Measurements from ENCODE around the gene EPPIN.

EPPIN gene

DNA sequence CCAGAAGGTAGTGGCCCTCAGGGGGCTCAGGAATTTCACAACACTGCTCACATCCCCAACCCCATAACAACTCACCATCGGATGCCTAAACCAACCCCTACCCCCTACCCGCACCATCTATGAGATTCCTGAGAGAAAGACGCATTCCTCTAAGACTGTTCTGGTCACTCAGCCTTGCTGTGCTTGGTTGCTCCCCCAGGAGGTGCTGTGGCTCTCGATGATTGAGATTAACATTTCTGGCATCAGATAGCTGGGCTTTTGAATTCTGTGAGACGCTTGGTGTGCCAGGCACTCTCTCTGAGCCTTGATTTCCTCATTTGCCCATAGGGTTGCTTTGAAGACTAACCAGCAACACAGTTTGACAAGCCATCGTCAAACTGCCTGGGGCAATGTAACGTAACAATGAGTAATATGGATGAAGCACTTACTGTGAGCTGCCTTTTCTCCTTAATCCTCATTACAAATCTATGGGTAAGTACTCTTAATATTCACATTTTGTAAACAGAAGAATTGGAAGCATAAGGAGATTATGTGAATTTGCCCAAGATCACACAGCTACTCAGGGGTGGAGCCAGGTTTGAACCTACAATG is 8.9 kb downstream of the EPPIN start:
- DNase-seq (ENCODE audit: low spot score) = no peak

GRCh38 chr20:45527294-45527693 is 19.9 kb downstream of the EPPIN start:
- no peak for DNase-seq (ENCODE audit: low spot score)

DNA sequence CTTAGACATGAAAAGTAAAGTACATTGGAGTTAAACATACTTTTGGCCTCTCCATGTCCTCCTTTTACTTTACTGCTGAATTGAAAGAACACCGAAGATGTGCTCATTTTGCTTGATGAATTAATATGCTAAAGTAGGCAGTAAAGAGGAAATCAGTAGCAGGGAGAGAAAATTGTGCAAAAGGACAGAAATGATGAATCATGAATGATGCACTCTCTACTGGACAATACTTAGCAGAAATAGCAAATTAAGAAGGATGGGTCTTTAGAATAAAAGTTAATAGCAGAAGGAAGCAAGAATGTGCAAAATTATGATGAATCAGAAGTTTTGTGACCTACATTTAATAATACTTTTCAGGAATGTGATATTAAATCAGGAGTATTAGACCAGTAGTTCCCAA is 23.4 kb downstream of the EPPIN start:
- no peak for DNase-seq (ENCODE audit: low spot score)

- no peak for DNase-seq (ENCODE audit: low spot score)
Observed at GRCh38 chr20:45518282-45518681, 28.9 kb downstream of the EPPIN start.

- no peak for DNase-seq (ENCODE audit: low spot score)
Observed at GRCh38 chr20:45515147-45515913, 31.9 kb downstream of the EPPIN start, which contains the start of gene SPINT3. TSS of gene SPINT3 (minus strand) at chr20:45515622. CDS start at chr20:45515608, 14 bp downstream.

DNA sequence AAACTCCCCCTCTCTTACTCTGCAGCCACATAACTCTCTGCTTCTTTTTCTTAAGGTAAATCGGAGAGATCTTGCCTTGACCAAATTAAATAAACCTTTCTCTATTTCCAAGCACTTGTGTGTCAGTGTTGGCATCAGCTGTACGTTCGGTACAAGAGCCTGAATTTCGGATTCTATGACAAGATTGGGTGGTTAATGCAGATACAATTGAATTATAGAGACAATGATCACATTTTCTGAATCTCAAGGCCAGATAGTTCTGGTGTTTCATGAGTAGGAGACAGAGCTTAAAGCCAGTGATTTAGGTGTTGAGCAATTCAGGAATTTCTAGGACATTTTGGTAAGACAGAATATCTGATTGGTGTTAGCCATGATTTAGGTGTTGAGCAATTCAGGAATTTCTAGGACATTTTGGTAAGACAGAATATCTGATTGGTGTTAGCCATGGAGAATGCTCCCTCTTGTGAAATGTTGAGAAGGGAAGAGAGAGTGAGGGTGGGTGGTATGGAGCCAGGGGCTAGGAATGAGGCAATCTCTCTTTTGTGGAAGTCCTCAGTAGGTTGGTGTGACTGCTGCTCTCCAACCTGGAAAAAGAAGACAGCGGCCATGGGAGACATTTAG is 36.8 kb downstream of the EPPIN start:
- no peak for DNase-seq (ENCODE audit: low spot score)

DNA sequence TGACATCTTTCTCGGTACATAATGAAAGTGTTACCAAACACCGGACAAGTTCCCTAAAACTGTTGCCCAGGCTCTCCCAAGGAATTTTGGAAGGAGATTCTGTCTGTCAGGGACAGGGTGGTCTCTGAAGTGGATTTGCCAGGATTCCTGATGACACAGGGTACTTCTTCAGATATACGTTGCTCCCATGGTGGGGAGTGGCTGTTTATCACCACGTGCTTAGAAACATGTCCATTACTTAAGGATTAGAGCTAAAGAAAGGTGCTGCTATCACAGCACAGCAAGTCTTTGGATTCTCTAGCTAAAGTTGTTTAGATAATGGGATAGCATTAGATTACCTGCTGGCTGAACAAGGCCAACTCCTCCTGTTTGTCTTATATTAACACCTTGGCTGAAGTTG is 38.1 kb downstream of the EPPIN start:
- DNase-seq (ENCODE audit: low spot score) = no peak

DNA sequence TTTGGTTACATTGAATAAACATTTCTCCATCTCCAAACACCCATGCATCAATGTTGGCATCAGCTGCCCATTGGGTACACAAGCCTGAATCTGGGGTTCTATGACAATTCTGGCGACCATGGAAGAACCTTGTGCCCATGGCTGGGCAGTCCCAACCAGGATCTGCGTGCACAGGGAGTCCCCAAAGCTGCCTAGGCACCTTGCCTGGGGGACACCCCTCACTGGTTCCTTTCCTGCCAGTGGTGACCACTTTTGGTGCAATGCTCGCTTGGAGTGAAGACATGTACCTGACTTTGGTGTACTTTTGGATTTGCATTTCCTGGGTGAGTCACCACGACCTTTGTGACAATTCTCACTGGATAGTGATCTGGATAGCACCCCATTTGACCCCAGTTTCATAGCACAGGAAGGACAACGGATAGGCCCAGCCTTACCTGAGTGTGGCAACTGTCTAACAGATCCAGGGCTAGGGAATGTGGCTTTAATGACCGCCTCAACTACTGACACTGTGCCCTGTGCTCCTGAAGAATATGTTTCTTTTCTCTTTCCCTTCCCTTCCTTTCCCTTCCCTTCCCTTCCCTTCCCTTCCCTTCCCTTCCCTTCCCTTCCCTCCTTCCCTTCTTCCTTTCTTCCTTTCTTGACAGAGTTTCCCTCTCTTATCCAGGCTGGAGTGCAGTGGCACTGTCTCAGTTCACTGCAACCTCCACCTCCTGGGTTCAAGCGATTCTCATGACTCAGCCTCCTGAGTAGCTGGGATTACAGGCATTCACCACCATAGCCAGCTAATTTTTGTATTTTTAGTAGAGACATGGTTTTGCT is 38.9 kb downstream of the EPPIN start:
- DNase-seq (ENCODE audit: low spot score) = no peak

DNA sequence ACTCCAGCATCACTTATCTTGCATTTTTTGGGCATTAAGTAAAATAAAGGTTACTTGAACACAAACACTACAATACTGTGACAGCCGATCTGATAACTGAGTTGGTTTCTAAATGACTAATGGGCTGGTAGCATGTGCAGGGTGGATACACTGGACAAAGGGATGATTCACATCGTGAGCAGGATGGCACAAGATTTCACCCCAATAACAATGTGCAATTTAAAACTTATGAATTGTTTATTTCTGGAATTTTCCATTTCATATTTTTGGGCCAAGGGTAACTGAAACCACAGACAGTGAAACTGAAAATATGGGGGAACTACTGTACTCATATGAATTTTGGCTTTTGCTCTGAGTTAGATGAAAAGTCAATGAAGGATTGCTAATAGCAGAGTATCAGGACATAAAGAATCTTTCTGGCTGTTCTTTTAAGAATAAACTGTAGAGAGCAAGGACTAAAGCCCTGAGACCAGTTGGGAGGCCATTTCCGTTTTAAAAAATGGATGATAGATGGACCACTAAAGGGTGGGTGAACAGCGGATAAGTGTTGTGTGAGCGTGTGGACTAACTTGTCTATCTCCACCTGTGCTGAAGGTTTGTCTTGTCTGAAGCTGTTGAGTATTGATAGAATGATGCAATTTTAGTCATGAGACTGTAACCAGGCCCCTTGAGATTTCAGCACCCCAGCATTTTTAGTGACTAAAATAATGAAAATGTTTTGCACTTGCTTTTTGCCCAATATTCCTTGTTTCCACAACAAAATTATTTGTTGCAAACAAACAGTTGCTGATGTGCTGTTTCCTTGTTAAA is 40.0 kb downstream of the EPPIN start:
- DNase-seq (ENCODE audit: low spot score) = peak; percentile 34

- no peak for DNase-seq (ENCODE audit: low spot score)
Observed at GRCh38 chr20:45506398-45506797, 40.8 kb downstream of the EPPIN start.

DNA sequence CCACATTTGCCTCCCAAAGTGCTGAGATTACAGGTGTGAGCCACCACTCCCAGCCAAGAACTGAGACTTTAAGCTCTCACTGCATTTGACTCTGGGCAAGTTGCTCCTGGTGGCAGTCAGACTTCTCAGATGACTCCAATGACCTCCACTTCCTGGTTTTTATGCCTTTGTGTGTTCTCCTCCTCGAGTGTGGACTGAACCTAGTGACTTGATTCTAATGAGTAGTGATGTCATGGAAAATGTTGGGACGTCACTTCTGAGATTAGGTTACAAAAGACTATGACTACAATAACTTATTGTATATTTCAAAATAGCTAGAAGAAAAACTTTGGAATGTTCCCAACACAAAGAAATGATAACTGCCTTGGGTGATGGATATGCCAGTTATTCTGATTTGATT is 43.8 kb downstream of the EPPIN start:
- DNase-seq (ENCODE audit: low spot score) = no peak

GRCh38 chr20:45502561-45502960 is 44.6 kb downstream of the EPPIN start:
- no peak for DNase-seq (ENCODE audit: low spot score)

DNA sequence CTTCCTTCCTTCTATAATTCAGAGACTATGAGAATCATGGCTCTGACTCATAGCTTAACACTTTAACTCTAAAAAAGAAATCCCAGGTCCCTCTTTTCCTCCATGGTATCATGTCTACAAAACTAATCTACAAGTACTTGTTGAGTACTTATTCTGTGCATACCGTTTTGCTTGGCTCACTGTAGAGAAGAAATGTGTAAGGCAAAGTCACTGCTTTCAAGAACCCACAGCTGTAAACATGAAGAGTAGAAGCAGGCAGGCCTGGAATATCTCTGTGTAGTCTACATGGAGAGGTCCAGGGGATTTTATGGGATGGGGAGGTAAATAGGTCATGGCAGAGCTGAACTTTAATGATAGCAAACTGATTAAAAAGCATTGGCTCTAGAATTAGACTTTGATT is 45.6 kb downstream of the EPPIN start:
- DNase-seq (ENCODE audit: low spot score) = no peak

DNA sequence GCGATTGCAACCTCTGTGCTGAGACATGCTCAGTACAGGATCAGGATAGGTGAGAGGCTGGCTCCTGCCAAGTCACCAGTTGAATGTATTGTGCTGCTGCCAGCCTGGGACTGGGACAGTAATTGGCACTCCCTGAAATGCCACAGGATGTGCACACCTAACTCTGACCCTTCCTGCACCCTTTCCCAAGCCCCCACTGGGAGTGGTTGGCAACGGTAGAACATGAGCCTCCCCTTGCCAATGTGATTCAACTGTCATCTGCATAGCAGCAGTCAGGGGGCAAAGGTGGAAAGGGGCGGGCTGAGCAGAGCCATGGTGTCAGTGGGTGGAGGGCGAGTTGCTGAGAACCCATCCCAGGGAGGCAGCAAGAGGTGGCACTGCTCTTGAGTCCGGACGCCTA is 47.2 kb downstream of the EPPIN start:
- DNase-seq (ENCODE audit: low spot score) = no peak

- DNase-seq (ENCODE audit: low spot score) = no peak
Observed at GRCh38 chr20:45497971-45498494, 49.2 kb downstream of the EPPIN start.

- DNase-seq (ENCODE audit: low spot score) = no peak
Observed at GRCh38 chr20:45496166-45496565, 51.0 kb downstream of the EPPIN start.

DNA sequence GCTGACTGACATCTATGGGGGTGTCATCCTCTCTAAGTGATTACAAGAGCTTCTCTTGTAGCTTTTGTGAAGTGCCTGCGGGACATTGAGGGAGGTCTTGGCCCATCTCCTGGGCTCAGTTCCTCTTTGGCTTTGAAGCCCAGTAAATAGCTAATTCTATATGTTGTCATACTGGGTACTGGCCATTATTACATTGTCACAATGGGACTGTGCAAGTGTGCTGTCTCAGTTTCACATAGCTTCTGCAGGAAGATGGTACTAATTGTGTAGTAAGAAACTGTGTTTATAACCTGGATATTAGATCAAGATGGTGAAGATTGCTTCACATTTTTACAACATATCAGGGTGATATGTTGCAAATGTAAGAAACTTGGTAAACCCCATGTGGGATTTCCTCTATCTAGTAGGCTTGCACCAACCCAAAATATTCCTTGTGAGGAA is 51.7 kb downstream of the EPPIN start:
- no peak for DNase-seq (ENCODE audit: low spot score)

Measured in RKO (cell line).